ENCODE data around the gene PRXL2C.

Gene PRXL2C

GRCh38 chr9:96620181-96620514 lies 35.0 kb downstream of the PRXL2C start (continued):
- TF ChIP-seq ZNF8 (CRISPR knock-in tag; IDR thresholded peaks at IDR 0.05) (no peak), OSR1 (CRISPR knock-in tag; IDR thresholded peaks at IDR 0.05) (no peak), PPARA (CRISPR knock-in tag; IDR thresholded peaks at IDR 0.05; ENCODE audit: borderline replicate concordance) (no peak)

- peak; percentile 84 for ATAC-seq
- no peak for TF ChIP-seq CREB5 (CRISPR knock-in tag; IDR thresholded peaks at IDR 0.05; ENCODE audit: low read depth)
- no peak for TF ChIP-seq RARB (CRISPR knock-in tag; IDR thresholded peaks at IDR 0.05)
- no peak for TF ChIP-seq TOX (CRISPR knock-in tag; IDR thresholded peaks at IDR 0.05; ENCODE audit: borderline replicate concordance)
- TF ChIP-seq ARNTL (CRISPR knock-in tag; IDR thresholded peaks at IDR 0.05; ENCODE audit: borderline replicate concordance, low read depth) = no peak
- no peak for TF ChIP-seq ZFP3 (CRISPR knock-in tag; IDR thresholded peaks at IDR 0.05)
Measured at GRCh38 chr9:96619491-96620180, 35.5 kb downstream of the PRXL2C start, which contains the start of gene CDC14B. CDC14B (minus strand) TSS chr9:96619843; CDS start chr9:96619378, 465 bp downstream.

- ATAC-seq = peak; percentile 12; the same call in 2 of the 3 replicates
- no peak for TF ChIP-seq PATZ1 (CRISPR knock-in tag; IDR thresholded peaks at IDR 0.05; ENCODE audit: borderline replicate concordance)
- no peak for TF ChIP-seq CREB5 (CRISPR knock-in tag; IDR thresholded peaks at IDR 0.05; ENCODE audit: low read depth)
- TF ChIP-seq ARNTL (CRISPR knock-in tag; IDR thresholded peaks at IDR 0.05; ENCODE audit: borderline replicate concordance, low read depth) = no peak
- no peak for TF ChIP-seq ZNF565 (CRISPR knock-in tag; conservative IDR thresholded peaks at IDR 0.05; ENCODE audit: low read depth)
- no peak for TF ChIP-seq ZFP3 (CRISPR knock-in tag; IDR thresholded peaks at IDR 0.05)
- TF ChIP-seq TOX (CRISPR knock-in tag; IDR thresholded peaks at IDR 0.05; ENCODE audit: borderline replicate concordance) = no peak
- TF ChIP-seq BACH2 (CRISPR knock-in tag; IDR thresholded peaks at IDR 0.05; ENCODE audit: borderline replicate concordance) = no peak
- TF ChIP-seq TCF4 (CRISPR knock-in tag; IDR thresholded peaks at IDR 0.05; ENCODE audit: borderline replicate concordance) = no peak
- TF ChIP-seq ISL1 (CRISPR knock-in tag; IDR thresholded peaks at IDR 0.05) = no peak
- TF ChIP-seq TSHZ2 (CRISPR knock-in tag; IDR thresholded peaks at IDR 0.05) = no peak
- TF ChIP-seq ZNF8 (CRISPR knock-in tag; IDR thresholded peaks at IDR 0.05) = no peak
- TF ChIP-seq CSDC2 (CRISPR knock-in tag; IDR thresholded peaks at IDR 0.05) = no peak
- TF ChIP-seq ZC3H10 (CRISPR knock-in tag; IDR thresholded peaks at IDR 0.05) = no peak
- no peak for TF ChIP-seq RARB (CRISPR knock-in tag; IDR thresholded peaks at IDR 0.05)
- no peak for TF ChIP-seq ZFP30 (CRISPR knock-in tag; IDR thresholded peaks at IDR 0.05)
- no peak for TF ChIP-seq ESRRG (CRISPR knock-in tag; IDR thresholded peaks at IDR 0.05)
- no peak for TF ChIP-seq SNAI2 (CRISPR knock-in tag; IDR thresholded peaks at IDR 0.05)
- TF ChIP-seq GLIS3 (CRISPR knock-in tag; IDR thresholded peaks at IDR 0.05) = no peak
- no peak for TF ChIP-seq ZNF70 (CRISPR knock-in tag; IDR thresholded peaks at IDR 0.05)
- TF ChIP-seq POU6F1 (CRISPR knock-in tag; IDR thresholded peaks at IDR 0.05; ENCODE audit: borderline replicate concordance, low read depth) = no peak
Measured at GRCh38 chr9:96619124-96619465, 36.0 kb downstream of the PRXL2C start.
